Calu3 (cell line): ENCODE results near the gene IER5L. TPM values are rescaled to one million over a fixed set of nuclear protein-coding genes. Genes with fewer than 3 reads are reported as not detected.
"Not testable (repeated sequence)": the region's sequence is repeated elsewhere in the genome, so short reads cannot be mapped to it uniquely, and the experiment has no call there.

ENCODE experiments used
- BruUV-seq: library from RNA; stranded (reverse); fragments of 400-500 nt; replicated peaks from 2 replicates; lab custom pipeline; 2021; lab: Mats Ljungman, UMichigan
- CTCF ChIA-PET: fragments of 300-600 bp; sonication (Branson Sonifier 250); formaldehyde crosslinking; loops from one replicate; lab custom pipeline; 2022; ENCODE audit warnings: antibody characterized with exemption; lab: Charles Lee
- DNase-seq: peaks from one replicate; pipeline ENCODE4 v3.0.0; 2022
- H3K27ac Mint-ChIP-seq: one replicate; pipeline ENCODE4 v1.8.0; 2022; ENCODE audit warnings: mixed read lengths; ENCODE audit not compliant: unreplicated experiment
- H3K27me3 Mint-ChIP-seq: one replicate; pipeline ENCODE4 v1.8.0; 2022; ENCODE audit warnings: mixed read lengths; ENCODE audit not compliant: unreplicated experiment
- H3K36me3 Mint-ChIP-seq: one replicate; pipeline ENCODE4 v1.8.0; 2022; ENCODE audit warnings: mild to moderate bottlenecking, moderate library complexity, mixed read lengths; ENCODE audit not compliant: insufficient read depth, unreplicated experiment
- H3K4me1 Mint-ChIP-seq: one replicate; pipeline ENCODE4 v1.8.0; 2022; ENCODE audit warnings: mild to moderate bottlenecking, low read depth, mixed read lengths; ENCODE audit not compliant: unreplicated experiment
- H3K4me3 Mint-ChIP-seq: one replicate; pipeline ENCODE4 v1.8.0; 2022; ENCODE audit warnings: mild to moderate bottlenecking, low read depth, moderate library complexity, mixed read lengths; ENCODE audit not compliant: unreplicated experiment
- H3K9me3 Mint-ChIP-seq: one replicate; pipeline ENCODE4 v1.8.0; 2022; ENCODE audit warnings: low read depth, mixed read lengths; ENCODE audit not compliant: unreplicated experiment
- CTCF ChIP-seq: fragments of 200-600 bp; IDR thresholded peaks from one replicate; pipeline ENCODE4 v1.8.0; 2022; ENCODE audit warnings: antibody characterized with exemption; ENCODE audit not compliant: unreplicated experiment
- intact Hi-C: fragments of 100-400 bp; cut with micrococcal nuclease; formaldehyde crosslinking; loops from one replicate; pipeline ENCODE4 v1.10.0; 2022; ENCODE audit not compliant: unreplicated experiment
- total RNA-seq: library from RNA; stranded (reverse); gene quantifications from 2 replicates; pipeline ENCODE4 v1.2.3, GENCODE V29; 2022

IER5L gene
- total RNA-seq, 1 experiment from 2014 or later, result 60.3 TPM

- Mint-ChIP-seq H3K36me3 (no peaks in the 10 kb centered on the region), H3K27me3 (peaks cover 12% of the 10 kb centered on the region), H3K9me3 (no peaks in the 10 kb centered on the region), H3K4me3 (no peak overlapping the region), H3K27ac (no peak overlapping the region), H3K4me1 (no peaks in the 10 kb centered on the region)
- TF ChIP-seq CTCF, result no peak
- intact Hi-C loops, result no loop called here
- BruUV-seq, result no TSS peak
- CTCF ChIA-PET, result no interaction called here
- DNase-seq, result no peak
Observed at GRCh38 chr9:129195606-129196005, 17.5 kb upstream of the IER5L start.

GRCh38 chr9:129194221-129194620 lies 16.2 kb upstream of the IER5L start:
- H3K9me3 Mint-ChIP-seq, result no peaks in the 10 kb centered on the region
- TF ChIP-seq CTCF, result no peak
- H3K27ac Mint-ChIP-seq, result no peak overlapping the region
- no TSS peak for BruUV-seq
- intact Hi-C loops, result no loop called here
- no peak overlapping the region for H3K4me3 Mint-ChIP-seq
- H3K27me3 Mint-ChIP-seq, result peaks cover 12% of the 10 kb centered on the region
- H3K36me3 Mint-ChIP-seq, result no peaks in the 10 kb centered on the region
- DNase-seq, result no peak
- no peaks in the 10 kb centered on the region for H3K4me1 Mint-ChIP-seq
- CTCF ChIA-PET, result no interaction called here

GRCh38 chr9:129193655-129194054 lies 15.6 kb upstream of the IER5L start:
- Mint-ChIP-seq H3K27ac (no peak overlapping the region), H3K36me3 (no peaks in the 10 kb centered on the region), H3K9me3 (no peaks in the 10 kb centered on the region), H3K4me3 (no peak overlapping the region), H3K27me3 (peaks cover 12% of the 10 kb centered on the region), H3K4me1 (no peaks in the 10 kb centered on the region)
- BruUV-seq, result no TSS peak
- CTCF ChIA-PET, result no interaction called here
- intact Hi-C loops, result no loop called here
- TF ChIP-seq CTCF, result no peak
- no peak for DNase-seq

- intact Hi-C loops, result no loop called here
- BruUV-seq, result no TSS peak
- Mint-ChIP-seq H3K27me3 (peaks cover 12% of the 10 kb centered on the region), H3K27ac (no peak overlapping the region), H3K4me3 (no peak overlapping the region), H3K36me3 (no peaks in the 10 kb centered on the region), H3K9me3 (no peaks in the 10 kb centered on the region), H3K4me1 (no peaks in the 10 kb centered on the region)
- CTCF ChIA-PET, result no interaction called here
- no peak for DNase-seq
- TF ChIP-seq CTCF, result no peak
Observed at GRCh38 chr9:129191234-129191633, 13.2 kb upstream of the IER5L start.

GRCh38 chr9:129189971-129190370 lies 11.9 kb upstream of the IER5L start:
- H3K9me3 Mint-ChIP-seq, CTCF ChIA-PET, DNase-seq, H3K27ac Mint-ChIP-seq, H3K4me1 Mint-ChIP-seq, intact Hi-C loops, H3K4me3 Mint-ChIP-seq, H3K36me3 Mint-ChIP-seq, BruUV-seq: not testable (repeated sequence)
- peaks cover 12% of the 10 kb centered on the region for H3K27me3 Mint-ChIP-seq
